Tibial nerve (tissue), 4 donors: Measurements from ENCODE around the gene BAZ2A. TPM values are rescaled to one million over a fixed set of nuclear protein-coding genes. Genes with fewer than 3 reads are reported as not detected.

Experiments
- DNase-seq, 2 donors: peaks; one replicate each; pipeline ENCODE4 v3.0.0-alpha.2; 2019; ENCODE audit warnings: low spot score in 2 of 2
- H3K27ac ChIP-seq, 4 donors: fragments of 200-600 bp; sonication (generic) in 3 of 4; one replicate each; pipeline ENCODE4 v1.5.1; 2017 to 2019; ENCODE audit warnings: mild to moderate bottlenecking in 1 of 4
- H3K27me3 ChIP-seq, 2 donors: fragments of 200-600 bp; sonication (generic) in 1 of 2; one replicate each; pipeline versions ENCODE4 v1.5.1 to v1.6.0; 2017 to 2019
- H3K36me3 ChIP-seq, 3 donors: fragments of 200-600 bp; sonication (generic); one replicate each; pipeline ENCODE4 v1.5.1; 2018 to 2019
- H3K4me1 ChIP-seq, 4 donors: fragments of 200-600 bp; sonication (generic) in 3 of 4; one replicate each; pipeline ENCODE4 v1.5.1; 2017 to 2019
- H3K4me3 ChIP-seq, 4 donors: fragments of 200-600 bp; sonication (generic) in 3 of 4; one replicate each; pipeline ENCODE4 v1.5.1; 2017 to 2019; ENCODE audit warnings: mild to moderate bottlenecking in 1 of 4, moderate library complexity in 1 of 4
- H3K9me3 ChIP-seq, 4 donors: fragments of 200-600 bp; sonication (generic) in 3 of 4; one replicate each; pipeline ENCODE4 v1.5.1; 2017 to 2019
- CTCF ChIP-seq, 5 experiments: fragments of 200-600 bp in 3 of 5; fragments of 450-650 bp in 2 of 5; sonication (generic) in 3 of 5; IDR thresholded peaks; one replicate each; pipeline ENCODE4 v1.5.1; 2016 to 2019; ENCODE audit warnings: antibody characterized with exemption in 5 of 5, mild to moderate bottlenecking in 3 of 5, moderate library complexity in 2 of 5
- EP300 ChIP-seq, 2 donors: sonication (generic); formaldehyde crosslinking; IDR thresholded peaks; one replicate each; pipeline ENCODE4 v1.6.1; 2017; ENCODE audit warnings: antibody characterized with exemption in 2 of 2, mild to moderate bottlenecking in 1 of 2
- POLR2A ChIP-seq, 2 donors: fragments of 450-650 bp; IDR thresholded peaks; one replicate each; pipeline ENCODE4 v1.6.1; 2017; ENCODE audit warnings: antibody characterized with exemption in 2 of 2, mild to moderate bottlenecking in 2 of 2, moderate library complexity in 2 of 2
- WGBS, 2 donors: methylation state at CpG; one replicate each; pipeline ENCODE4 v1.1.5; 2018; 5-methylcytosine and 5-hydroxymethylcytosine counted together
- total RNA-seq, 4 donors: library from RNA; depleted of rRNA; stranded (reverse); fragments of >200 nt; gene quantifications; one replicate each; pipeline ENCODE4 v1.1.0, GENCODE V29; 2016

Gene BAZ2A
- total RNA-seq, 4 donors from 2014 or later = 117 to 178 (median 159) TPM

GRCh38 chr12:56596815-56597214 lies 33.3 kb downstream of the BAZ2A start:
- H3K27me3 ChIP-seq = no peaks in the 10 kb centered on the region
- H3K36me3 ChIP-seq = peaks cover 13 to 62% (median 36%) of the 10 kb centered on the region in 3 donors
- H3K4me1 ChIP-seq = peaks cover 0 to 34% (median 8%) of the 10 kb centered on the region in 4 donors
- WGBS, 2 donors = 35 to 44% methylated on average over 3 of the region's 3 CpGs
- TF ChIP-seq POLR2A (IDR thresholded peaks at IDR 0.05) (no peak), EP300 (IDR thresholded peaks at IDR 0.05) (no peak), CTCF (IDR thresholded peaks at IDR 0.05) (no peak)
- peak overlapping the region in 3 of 4 donors; percentile 56 to 90 (median 62) for H3K27ac ChIP-seq
- H3K4me3 ChIP-seq = no peak overlapping the region
- DNase-seq = no peak
- no peaks in the 10 kb centered on the region for H3K9me3 ChIP-seq

GRCh38 chr12:56593909-56594621 lies 36.1 kb downstream of the BAZ2A start:
- Histone ChIP-seq H3K27ac (peak overlapping the region; percentile 70 to 90 (median 81)), H3K4me1 (peaks cover 0 to 62% (median 29%) of the 10 kb centered on the region in 4 donors), H3K27me3 (no peaks in the 10 kb centered on the region), H3K36me3 (peaks cover 0 to 39% (median 9%) of the 10 kb centered on the region in 3 donors), H3K9me3 (no peaks in the 10 kb centered on the region), H3K4me3 (no peak overlapping the region)
- peak in 1 of 2 donors; percentile 46 for TF ChIP-seq POLR2A (IDR thresholded peaks at IDR 0.05)
- peak; percentile 69 to 83 for TF ChIP-seq EP300 (IDR thresholded peaks at IDR 0.05)
- peak; percentile 81 to 91 (median 89) for TF ChIP-seq CTCF (IDR thresholded peaks at IDR 0.05)
- WGBS, 2 donors = 23 to 34% methylated on average over 8 of the region's 8 CpGs
- peak; percentile 31 to 48 for DNase-seq

- peak overlapping the region; percentile 70 to 90 (median 81) for H3K27ac ChIP-seq
- no peak overlapping the region for H3K4me3 ChIP-seq
- no peaks in the 10 kb centered on the region for H3K27me3 ChIP-seq
- H3K4me1 ChIP-seq = peaks cover 0 to 78% (median 32%) of the 10 kb centered on the region in 4 donors
- TF ChIP-seq CTCF (IDR thresholded peaks at IDR 0.05) = no peak
- peak in 1 of 2 donors; percentile 28 for TF ChIP-seq POLR2A (IDR thresholded peaks at IDR 0.05)
- peak; percentile 20 to 70 for TF ChIP-seq EP300 (IDR thresholded peaks at IDR 0.05)
- DNase-seq = no peak
- no peaks in the 10 kb centered on the region for H3K9me3 ChIP-seq
- H3K36me3 ChIP-seq = peaks cover 0 to 40% (median 8%) of the 10 kb centered on the region in 3 donors
These were observed 38.2 kb downstream of the BAZ2A start for GRCh38 chr12:56591961-56592360.

GRCh38 chr12:56591126-56591525 lies 39.0 kb downstream of the BAZ2A start:
- no peak for DNase-seq
- no peaks in the 10 kb centered on the region for H3K27me3 ChIP-seq
- no peak overlapping the region for H3K4me3 ChIP-seq
- no peaks in the 10 kb centered on the region for H3K9me3 ChIP-seq
- WGBS, 2 donors = 47 to 61% methylated on average over 5 of the region's 5 CpGs
- TF ChIP-seq EP300 (IDR thresholded peaks at IDR 0.05) (no peak), CTCF (IDR thresholded peaks at IDR 0.05) (no peak), POLR2A (IDR thresholded peaks at IDR 0.05) (no peak)
- H3K4me1 ChIP-seq = peaks cover 0 to 81% (median 32%) of the 10 kb centered on the region in 4 donors
- peak overlapping the region; percentile 50 to 90 (median 81) for H3K27ac ChIP-seq
- peaks cover 0 to 34% (median 8%) of the 10 kb centered on the region in 3 donors for H3K36me3 ChIP-seq

- 45 to 47% methylated on average over 3 of the region's 3 CpGs for WGBS, 2 donors
- DNase-seq = no peak
- H3K4me3 ChIP-seq = no peak overlapping the region
- H3K36me3 ChIP-seq = peaks cover 0 to 28% (median 8%) of the 10 kb centered on the region in 3 donors
- TF ChIP-seq EP300 (IDR thresholded peaks at IDR 0.05) = no peak
- TF ChIP-seq CTCF (IDR thresholded peaks at IDR 0.05) = no peak
- no peak for TF ChIP-seq POLR2A (IDR thresholded peaks at IDR 0.05)
- no peaks in the 10 kb centered on the region for H3K27me3 ChIP-seq
- no peaks in the 10 kb centered on the region for H3K9me3 ChIP-seq
- peaks cover 0 to 81% (median 32%) of the 10 kb centered on the region in 4 donors for H3K4me1 ChIP-seq
- peak overlapping the region; percentile 50 to 90 (median 81) for H3K27ac ChIP-seq
These were observed 39.8 kb downstream of the BAZ2A start for GRCh38 chr12:56590237-56590830.
